Lower lobe of right lung (tissue), 2 donors: ENCODE results near the gene SLC30A7. TPM values are rescaled to one million over a fixed set of nuclear protein-coding genes. Genes with fewer than 3 reads are reported as not detected.
"Not testable (repeated sequence)": the region's sequence is repeated elsewhere in the genome, so short reads cannot be mapped to it uniquely, and the experiment has no call there.

Experiments
- ATAC-seq, 2 donors: fragments of 200-7000 bp; cut with Tn5 transposase; one replicate each; pipeline ENCODE4 v1.9.1; 2020 to 2022; ENCODE audit warnings: mild to moderate bottlenecking in 2 of 2, moderate library complexity in 2 of 2
- DNase-seq: peaks from one replicate; pipeline ENCODE4 v3.0.0-alpha.2; 2020
- H3K27ac ChIP-seq: fragments of 200-600 bp; one replicate; pipeline ENCODE4 v1.8.0; 2022
- H3K27me3 ChIP-seq: fragments of 200-600 bp; one replicate; pipeline ENCODE4 v1.8.0; 2022; ENCODE audit warnings: low read depth
- H3K36me3 ChIP-seq: fragments of 200-600 bp; one replicate; pipeline ENCODE4 v1.8.0; 2022; ENCODE audit warnings: mild to moderate bottlenecking
- H3K4me1 ChIP-seq: fragments of 200-600 bp; one replicate; pipeline ENCODE4 v1.8.0; 2022
- H3K4me3 ChIP-seq: fragments of 200-600 bp; one replicate; pipeline ENCODE4 v1.8.0; 2022; ENCODE audit warnings: mild to moderate bottlenecking
- H3K9me3 ChIP-seq: fragments of 200-600 bp; one replicate; pipeline ENCODE4 v1.8.0; 2022
- intact Hi-C: fragments of 100-400 bp; cut with DNase I; formaldehyde crosslinking; loops from one replicate; pipeline ENCODE4 v1.11.0; 2022
- total RNA-seq: library from RNA; stranded (reverse); fragmentation: NEBNext Ultra II Directional; extraction: Animal tissue kit (Norgen Biotek cat#: 25700); gene quantifications from one replicate; pipeline ENCODE4 v1.2.1, GENCODE V29; 2021
- TF ChIP-seq, protein P1 (sequence below): fragments of 200-600 bp; IDR thresholded peaks from one replicate; pipeline ENCODE4 v1.8.0; 2022; ENCODE audit warnings: antibody characterized with exemption, mild to moderate bottlenecking
- donor health status: DM: no; HTN: yes; CAD: no; lungs with severe emphysema.

SLC30A7 gene
- total RNA-seq, 1 donor from 2014 or later = 35.6 TPM

DNA sequence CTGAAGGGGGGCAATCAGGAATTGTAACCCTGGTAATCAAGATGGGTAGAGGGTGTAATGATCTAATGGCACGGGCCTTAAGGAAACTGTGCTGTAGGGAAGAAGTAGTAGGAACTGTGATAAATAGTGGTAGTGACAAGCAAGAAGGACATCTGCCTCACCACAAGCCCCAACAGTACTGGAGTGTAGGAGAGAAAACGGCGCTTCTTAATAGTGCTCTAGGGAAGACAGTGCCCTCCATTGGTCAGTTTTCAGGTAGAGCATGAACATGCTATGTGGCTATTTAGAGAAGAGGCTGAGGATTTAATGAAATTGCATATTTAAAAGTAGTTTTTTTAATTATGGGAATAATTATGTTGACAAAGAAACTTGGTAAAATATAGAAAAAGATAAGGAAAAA, 32.2 kb downstream of the SLC30A7 start:
- Histone ChIP-seq H3K27me3 (no peaks in the 10 kb centered on the region), H3K9me3 (no peaks in the 10 kb centered on the region), H3K4me3 (no peak overlapping the region), H3K4me1 (peaks cover 5% of the 10 kb centered on the region), H3K36me3 (peaks cover 26% of the 10 kb centered on the region), H3K27ac (no peak overlapping the region)
- DNase-seq (no peak), ATAC-seq (no peak)
- TF ChIP-seq, protein P1, sequence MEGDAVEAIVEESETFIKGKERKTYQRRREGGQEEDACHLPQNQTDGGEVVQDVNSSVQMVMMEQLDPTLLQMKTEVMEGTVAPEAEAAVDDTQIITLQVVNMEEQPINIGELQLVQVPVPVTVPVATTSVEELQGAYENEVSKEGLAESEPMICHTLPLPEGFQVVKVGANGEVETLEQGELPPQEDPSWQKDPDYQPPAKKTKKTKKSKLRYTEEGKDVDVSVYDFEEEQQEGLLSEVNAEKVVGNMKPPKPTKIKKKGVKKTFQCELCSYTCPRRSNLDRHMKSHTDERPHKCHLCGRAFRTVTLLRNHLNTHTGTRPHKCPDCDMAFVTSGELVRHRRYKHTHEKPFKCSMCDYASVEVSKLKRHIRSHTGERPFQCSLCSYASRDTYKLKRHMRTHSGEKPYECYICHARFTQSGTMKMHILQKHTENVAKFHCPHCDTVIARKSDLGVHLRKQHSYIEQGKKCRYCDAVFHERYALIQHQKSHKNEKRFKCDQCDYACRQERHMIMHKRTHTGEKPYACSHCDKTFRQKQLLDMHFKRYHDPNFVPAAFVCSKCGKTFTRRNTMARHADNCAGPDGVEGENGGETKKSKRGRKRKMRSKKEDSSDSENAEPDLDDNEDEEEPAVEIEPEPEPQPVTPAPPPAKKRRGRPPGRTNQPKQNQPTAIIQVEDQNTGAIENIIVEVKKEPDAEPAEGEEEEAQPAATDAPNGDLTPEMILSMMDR = no peak
- intact Hi-C loops = no loop called here

DNA sequence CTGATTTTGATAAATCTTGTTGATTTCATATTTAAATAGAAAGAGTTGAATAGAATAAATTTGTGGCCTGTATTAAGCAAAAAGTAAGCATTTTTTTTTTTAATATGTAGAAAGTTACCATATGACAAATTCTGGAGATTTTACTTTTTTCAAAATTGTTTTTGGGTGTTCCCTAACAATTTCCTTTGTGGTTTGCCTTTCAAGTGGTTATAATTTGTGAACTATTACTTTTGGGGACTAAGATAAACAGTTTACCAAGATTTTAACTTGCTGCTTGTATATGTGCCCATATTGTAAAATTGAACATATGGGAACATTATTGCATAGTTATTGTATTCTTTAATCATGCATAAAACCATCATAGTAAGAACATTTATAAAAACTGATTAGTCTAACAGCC, 34.6 kb downstream of the SLC30A7 start:
- Histone ChIP-seq H3K27ac (no peak overlapping the region), H3K4me1 (peaks cover 5% of the 10 kb centered on the region), H3K36me3 (peaks cover 11% of the 10 kb centered on the region), H3K9me3 (no peaks in the 10 kb centered on the region), H3K27me3 (no peaks in the 10 kb centered on the region), H3K4me3 (no peak overlapping the region)
- no peak for DNase-seq
- intact Hi-C loops = no loop called here
- TF ChIP-seq, protein P1 = no peak
- ATAC-seq = no peak

DNA sequence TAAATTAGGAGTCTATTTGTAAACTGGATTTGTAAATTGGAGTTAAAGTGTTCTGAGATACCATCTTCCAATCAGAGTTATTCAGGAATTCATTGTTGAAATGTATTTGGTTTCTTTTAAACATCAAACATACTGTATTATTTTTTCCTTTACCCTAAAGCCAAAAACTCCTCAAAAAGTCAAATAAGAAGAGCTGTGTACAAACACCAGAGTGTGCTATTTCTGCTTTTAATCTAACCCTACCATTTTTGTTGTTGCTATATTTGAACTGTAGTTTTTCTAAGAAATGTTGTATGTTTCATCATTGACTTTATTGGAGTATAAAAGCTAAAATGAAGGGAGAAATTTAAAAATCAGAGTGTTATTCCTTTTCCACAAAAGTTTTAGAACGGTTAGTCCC, 35.8 kb downstream of the SLC30A7 start:
- no peak for ATAC-seq
- H3K36me3 ChIP-seq = no peaks in the 10 kb centered on the region
- H3K9me3 ChIP-seq = no peaks in the 10 kb centered on the region
- DNase-seq = no peak
- no peak overlapping the region for H3K27ac ChIP-seq
- intact Hi-C loops = no loop called here
- H3K4me1 ChIP-seq = peaks cover 5% of the 10 kb centered on the region
- H3K27me3 ChIP-seq = no peaks in the 10 kb centered on the region
- H3K4me3 ChIP-seq = no peak overlapping the region
- TF ChIP-seq, protein P1 = no peak

DNA sequence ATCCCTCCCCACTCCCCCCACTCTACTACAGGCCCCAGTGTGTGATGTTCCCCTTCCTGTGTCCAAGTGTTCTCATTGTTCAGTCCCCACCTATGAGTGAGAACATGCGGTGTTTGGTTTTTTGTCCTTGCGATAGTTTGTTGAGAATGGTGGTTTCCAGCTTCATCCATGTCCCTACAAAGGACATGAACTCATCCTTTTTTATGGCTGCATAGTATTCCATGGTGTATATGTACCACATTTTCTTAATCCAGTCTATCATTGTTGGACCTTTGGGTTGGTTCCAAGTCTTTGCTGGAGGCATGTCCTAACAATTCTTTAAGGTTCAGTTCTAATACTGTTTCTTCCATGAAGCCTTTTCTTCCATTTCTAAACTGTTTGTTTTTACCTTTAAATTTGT, 37.7 kb downstream of the SLC30A7 start:
- intact Hi-C loops, ATAC-seq, H3K9me3 ChIP-seq, H3K27ac ChIP-seq, H3K4me1 ChIP-seq, H3K27me3 ChIP-seq, H3K36me3 ChIP-seq, H3K4me3 ChIP-seq, DNase-seq: not testable (repeated sequence)

DNA sequence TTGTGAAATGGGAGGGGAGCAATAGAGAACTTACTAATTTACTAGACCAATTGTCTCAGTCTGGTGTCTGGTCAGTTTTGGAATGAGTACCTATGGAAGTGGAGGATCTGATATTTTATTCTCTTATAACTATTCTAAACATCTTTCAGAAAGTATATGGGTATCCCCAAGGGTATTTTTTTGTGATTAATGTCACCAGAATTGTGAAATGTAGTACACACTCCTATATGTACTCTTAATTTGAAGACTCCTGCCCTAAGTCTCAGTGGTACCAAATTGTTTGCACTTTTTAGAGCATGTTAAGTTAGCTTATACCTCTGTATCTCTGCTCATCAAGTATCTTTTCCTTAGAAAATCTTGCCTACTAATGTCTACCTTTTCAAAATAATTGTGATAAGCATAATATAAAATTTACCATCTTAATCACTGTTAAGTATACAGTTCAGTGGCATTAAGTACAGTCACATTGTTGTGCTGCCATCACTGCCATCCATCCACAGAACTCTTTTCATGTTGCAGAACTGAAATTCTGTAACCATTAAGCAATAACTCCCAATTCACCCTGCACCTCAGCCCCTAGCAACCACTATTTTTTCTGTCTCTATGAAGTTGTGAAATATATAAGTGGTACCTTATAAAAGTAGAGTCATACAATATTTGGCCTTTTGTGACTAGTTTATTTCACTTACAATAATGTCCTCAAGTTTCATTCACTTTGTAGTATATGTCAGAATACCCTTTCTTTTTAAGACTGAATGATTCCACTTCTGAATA, 40.5 kb downstream of the SLC30A7 start:
- TF ChIP-seq, protein P1 = no peak
- intact Hi-C loops = no loop called here
- no peaks in the 10 kb centered on the region for H3K9me3 ChIP-seq
- H3K4me3 ChIP-seq = no peak overlapping the region
- ATAC-seq (no peak), DNase-seq (no peak)
- no peak overlapping the region for H3K27ac ChIP-seq
- H3K27me3 ChIP-seq = no peaks in the 10 kb centered on the region
- no peaks in the 10 kb centered on the region for H3K4me1 ChIP-seq
- H3K36me3 ChIP-seq = peaks cover 6% of the 10 kb centered on the region

DNA sequence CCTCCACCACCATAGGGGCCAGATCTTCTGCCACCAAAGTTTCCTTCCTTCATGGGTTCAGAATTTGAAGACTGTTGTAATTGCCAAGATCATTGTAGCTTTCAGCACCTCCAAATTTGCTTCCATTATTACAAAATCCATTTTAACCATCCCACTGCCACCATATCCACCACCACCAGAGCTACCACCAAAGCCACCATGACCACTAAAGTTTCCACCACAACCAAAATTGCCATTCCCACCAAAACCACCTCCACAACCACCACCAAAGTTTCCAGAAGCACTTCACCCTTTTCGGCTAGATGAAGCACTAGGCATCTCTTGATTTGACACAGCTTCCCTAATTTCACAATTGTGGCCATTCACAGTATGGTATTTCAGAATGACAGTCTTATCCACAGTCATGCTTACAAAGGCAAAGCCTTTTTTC, 45.2 kb downstream of the SLC30A7 start:
- TF ChIP-seq, protein P1 = no peak
- ATAC-seq (no peak), DNase-seq (no peak)
- intact Hi-C loops = no loop called here
- no peaks in the 10 kb centered on the region for H3K27me3 ChIP-seq
- H3K4me3 ChIP-seq = no peak overlapping the region
- no peak overlapping the region for H3K27ac ChIP-seq
- H3K4me1 ChIP-seq = no peaks in the 10 kb centered on the region
- peaks cover 18% of the 10 kb centered on the region for H3K36me3 ChIP-seq
- H3K9me3 ChIP-seq = no peaks in the 10 kb centered on the region
